Sigmoid colon (tissue), 4 donors: ENCODE results near the gene CHN2.

Experiments
- CTCF ChIP-seq, 4 experiments: fragments of 450-650 bp in 3 of 4; fragments of 200-600 bp in 1 of 4; IDR thresholded peaks; one replicate each; pipeline ENCODE4 v1.5.1; 2016 to 2019; ENCODE audit warnings: antibody characterized with exemption in 4 of 4, mild to moderate bottlenecking in 3 of 4, moderate library complexity in 2 of 4
- EP300 ChIP-seq, 4 donors: sonication (generic); formaldehyde crosslinking; IDR thresholded peaks; one replicate each; pipeline ENCODE4 v1.6.1; 2017; ENCODE audit warnings: antibody characterized with exemption in 4 of 4

GRCh38 chr7:29457565-29458011 is 263.0 kb downstream of the CHN2 start:
- TF ChIP-seq CTCF (IDR thresholded peaks at IDR 0.05) (no peak), EP300 (IDR thresholded peaks at IDR 0.05) (no peak)
